HEK293T (cell line): Measurements from ENCODE around the gene ACSL5.

Experiments used
- FOXK2 ChIP-seq: fragments of 450-650 bp; IDR thresholded peaks from 2 replicates; pipeline ENCODE4 v1.6.1; 2016; ENCODE audit warnings: mild to moderate bottlenecking
- HDGF ChIP-seq: fragments of 450-650 bp; IDR thresholded peaks from 2 replicates; pipeline ENCODE4 v1.6.1; 2017; ENCODE audit warnings: antibody characterized with exemption, borderline replicate concordance
- ZNF384 ChIP-seq: fragments of 450-650 bp; IDR thresholded peaks from 2 replicates; pipeline ENCODE4 v1.6.1; 2016

- TF ChIP-seq HDGF = no peak
- no peak for TF ChIP-seq FOXK2
- no peak for TF ChIP-seq ZNF384
These were observed 29.0 kb downstream of the ACSL5 start for GRCh38 chr10:112402917-112403316.
